Keratinocyte (primary cell): Measurements from ENCODE around the gene NNAT.

Experiments
- EZH2 ChIP-seq: IDR thresholded peaks from one replicate; pipeline ENCODE4 v1.6.1; 2012; ENCODE audit warnings: inconsistent platforms, mild to moderate bottlenecking, low read length, moderate library complexity
- TF ChIP-seq, protein P1 (sequence below), 3 experiments: IDR thresholded peaks in 1 of 3; conservative IDR thresholded peaks in 1 of 3; optimal IDR thresholded peaks in 1 of 3; 2 replicates in 2 of 3; 3 replicates in 1 of 3; pipeline versions ENCODE3 to v1.5.1; 2011; ENCODE audit warnings: low read length in 3 of 3, mild to moderate bottlenecking in 3 of 3, moderate library complexity in 2 of 3, control low read depth in 1 of 3, inconsistent platforms in 1 of 3; ENCODE audit not compliant: insufficient read depth in 2 of 3; ENCODE audit errors: extremely low read depth in 1 of 3

DNA sequence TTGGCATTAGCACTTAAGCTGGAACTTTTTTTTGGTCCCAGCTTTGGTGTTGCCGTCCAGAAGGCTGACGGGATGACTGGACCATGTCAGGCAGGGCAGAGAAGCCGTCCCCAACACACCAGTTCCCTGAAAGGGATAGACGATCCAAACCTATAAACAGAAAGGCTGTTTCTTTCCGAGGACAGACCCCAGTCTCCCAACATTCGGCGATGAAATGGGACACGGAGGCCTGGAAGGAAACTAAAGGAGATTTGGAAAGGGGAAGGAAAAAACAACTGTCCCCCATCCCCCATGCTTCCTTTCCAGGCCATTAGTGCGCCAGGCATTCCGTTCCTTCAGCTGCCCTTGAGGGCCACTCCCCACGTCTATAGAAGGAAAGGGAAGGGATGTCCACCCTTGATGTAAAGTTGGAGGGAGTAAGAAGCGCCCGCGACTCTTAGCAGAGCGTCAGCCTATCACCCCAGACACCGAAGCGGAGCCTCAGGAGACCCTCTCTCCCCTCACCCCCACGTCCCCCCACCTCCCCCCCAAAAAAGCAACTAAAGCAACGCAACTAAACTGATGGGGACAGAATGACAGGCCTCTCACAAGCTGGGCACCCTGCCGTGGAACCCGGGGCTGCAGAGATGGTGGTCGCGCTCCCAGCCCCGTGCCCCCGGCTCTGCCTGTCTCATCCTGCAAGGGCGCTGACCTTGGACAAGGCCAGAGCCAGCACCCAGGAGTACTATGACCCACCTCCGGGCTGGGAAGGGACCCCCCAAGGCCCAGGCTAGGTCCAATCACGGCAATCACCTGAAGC lies 6.0 kb downstream of the NNAT start:
- TF ChIP-seq, protein P1, sequence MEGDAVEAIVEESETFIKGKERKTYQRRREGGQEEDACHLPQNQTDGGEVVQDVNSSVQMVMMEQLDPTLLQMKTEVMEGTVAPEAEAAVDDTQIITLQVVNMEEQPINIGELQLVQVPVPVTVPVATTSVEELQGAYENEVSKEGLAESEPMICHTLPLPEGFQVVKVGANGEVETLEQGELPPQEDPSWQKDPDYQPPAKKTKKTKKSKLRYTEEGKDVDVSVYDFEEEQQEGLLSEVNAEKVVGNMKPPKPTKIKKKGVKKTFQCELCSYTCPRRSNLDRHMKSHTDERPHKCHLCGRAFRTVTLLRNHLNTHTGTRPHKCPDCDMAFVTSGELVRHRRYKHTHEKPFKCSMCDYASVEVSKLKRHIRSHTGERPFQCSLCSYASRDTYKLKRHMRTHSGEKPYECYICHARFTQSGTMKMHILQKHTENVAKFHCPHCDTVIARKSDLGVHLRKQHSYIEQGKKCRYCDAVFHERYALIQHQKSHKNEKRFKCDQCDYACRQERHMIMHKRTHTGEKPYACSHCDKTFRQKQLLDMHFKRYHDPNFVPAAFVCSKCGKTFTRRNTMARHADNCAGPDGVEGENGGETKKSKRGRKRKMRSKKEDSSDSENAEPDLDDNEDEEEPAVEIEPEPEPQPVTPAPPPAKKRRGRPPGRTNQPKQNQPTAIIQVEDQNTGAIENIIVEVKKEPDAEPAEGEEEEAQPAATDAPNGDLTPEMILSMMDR (optimal IDR thresholded peaks at IDR 0.05 in 1 of 3, IDR thresholded peaks at IDR 0.05 in 1 of 3, conservative IDR thresholded peaks at IDR 0.05 in 1 of 3; ENCODE audit: extremely low read depth in 1 of 3, insufficient read depth in 2 of 3, low read length in 3 of 3) = no peak
- TF ChIP-seq EZH2 = no peak
